ENCODE measurements around the gene LIG1. TPM values are rescaled to one million over a fixed set of nuclear protein-coding genes. Genes with fewer than 3 reads are reported as not detected.
"Not testable (repeated sequence)": the region's sequence is repeated elsewhere in the genome, so short reads cannot be mapped to it uniquely, and the experiment has no call there.

LIG1 gene
- total and polyA plus RNA-seq, 3 donors from 2014 or later: 51.9 to 73.3 (median 69.7) TPM

GRCh38 chr19:48085076-48085475, 85.1 kb downstream of the LIG1 start:
- intact Hi-C loops (cut with DNase I; ENCODE audit: low total_unique reads): no loop called here
- TF ChIP-seq CTCF (IDR thresholded peaks at IDR 0.05) (no peak), POLR2A (IDR thresholded peaks at IDR 0.05) (no peak)
- WGBS, 2 donors: 64 to 71% methylated on average over 3 of the region's 3 CpGs
- no peak for DNase-seq
- Histone ChIP-seq H3K27ac (no peak overlapping the region), H3K4me1 (no peaks in the 10 kb centered on the region), H3K27me3 (no peaks in the 10 kb centered on the region), H3K9me3 (no peaks in the 10 kb centered on the region), H3K36me3 (ENCODE audit: low read depth, missing control alignments) (no peaks in the 10 kb centered on the region), H3K4me3 (no peak overlapping the region)

DNA sequence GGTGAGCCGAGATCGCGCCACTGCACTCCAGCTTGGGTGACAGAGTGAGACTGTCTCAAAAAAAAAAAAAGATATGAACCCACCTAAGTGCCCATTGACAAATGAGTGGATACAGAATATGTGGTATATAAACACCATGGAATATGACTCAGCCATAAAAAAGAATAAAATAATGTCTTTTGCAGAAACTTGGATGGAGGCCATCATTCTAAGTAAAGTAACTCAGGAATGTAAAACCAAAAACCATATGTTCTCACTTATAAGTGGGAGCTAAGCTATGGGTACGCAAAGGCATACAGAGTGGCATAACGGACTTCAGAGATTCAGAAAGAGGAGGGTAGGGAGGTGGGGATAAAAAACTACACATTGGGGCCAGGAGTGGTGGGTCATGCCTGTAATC, 89.0 kb downstream of the LIG1 start:
- no peak for DNase-seq
- no peaks in the 10 kb centered on the region for H3K36me3 ChIP-seq (ENCODE audit: low read depth, missing control alignments)
- no peak for TF ChIP-seq CTCF (IDR thresholded peaks at IDR 0.05)
- TF ChIP-seq POLR2A (IDR thresholded peaks at IDR 0.05): no peak
- no peak overlapping the region for H3K4me3 ChIP-seq
- H3K27ac ChIP-seq: no peak overlapping the region
- H3K9me3 ChIP-seq: no peaks in the 10 kb centered on the region
- WGBS, 2 donors: 92 to 97% methylated on average over 5 of the region's 5 CpGs
- no peaks in the 10 kb centered on the region for H3K27me3 ChIP-seq
- H3K4me1 ChIP-seq: no peaks in the 10 kb centered on the region
- intact Hi-C loops (cut with DNase I; ENCODE audit: low total_unique reads): no loop called here

DNA sequence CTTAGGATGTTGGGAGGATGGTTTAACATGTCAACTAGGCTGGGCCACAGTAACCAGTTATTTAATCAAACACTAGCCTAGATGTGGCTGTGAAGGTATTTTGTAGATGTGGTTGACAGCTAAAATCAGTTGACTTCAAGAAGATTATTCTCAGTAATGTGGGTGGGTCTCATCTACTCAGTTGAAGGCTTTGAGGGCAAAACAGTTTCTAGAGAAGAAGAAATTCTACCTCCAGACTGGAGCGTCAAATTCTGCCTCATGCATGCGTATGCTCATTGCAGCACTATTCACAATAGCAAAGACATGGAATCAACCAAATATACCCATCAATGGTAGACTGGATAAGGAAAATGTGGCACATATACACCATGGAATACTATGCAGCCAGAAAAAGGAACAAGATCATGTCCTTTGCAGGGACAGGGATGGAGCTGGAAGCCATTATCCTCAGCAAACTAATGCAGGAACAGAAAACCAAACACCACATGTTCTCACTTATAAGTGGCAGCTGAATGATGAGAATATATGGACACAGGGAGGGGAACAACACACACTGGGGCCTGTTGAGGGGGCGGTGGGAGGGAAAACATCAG, 99.9 kb downstream of the LIG1 start:
- H3K27ac ChIP-seq; H3K9me3 ChIP-seq; H3K4me3 ChIP-seq; H3K36me3 ChIP-seq (ENCODE audit: low read depth, missing control alignments); H3K4me1 ChIP-seq; intact Hi-C loops (cut with DNase I; ENCODE audit: low total_unique reads); H3K27me3 ChIP-seq; DNase-seq: not testable (repeated sequence)
- 95 to 97% methylated on average over 3 of the region's 3 CpGs for WGBS, 2 donors

DNA sequence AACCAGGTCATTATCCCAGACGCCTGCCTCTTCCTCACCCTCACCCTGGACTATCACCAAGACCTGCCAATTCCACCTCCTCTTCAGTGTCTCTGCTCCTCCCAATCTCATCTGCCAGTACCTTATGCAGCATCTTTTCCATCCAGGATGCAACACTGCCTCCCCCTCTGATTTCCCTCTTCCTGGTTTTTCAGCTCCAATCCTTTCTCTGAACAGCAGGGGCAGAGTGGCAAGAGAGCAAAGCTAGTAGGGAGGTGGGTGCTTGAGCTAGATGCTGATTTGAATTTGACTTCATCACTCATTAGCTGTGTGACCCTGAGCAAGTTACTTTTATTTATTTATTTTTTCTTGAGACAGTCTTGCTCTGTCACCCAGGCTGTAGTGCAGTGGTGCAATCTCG, 100.7 kb downstream of the LIG1 start:
- Histone ChIP-seq H3K4me1 (no peaks in the 10 kb centered on the region), H3K36me3 (ENCODE audit: low read depth, missing control alignments) (no peaks in the 10 kb centered on the region), H3K9me3 (no peaks in the 10 kb centered on the region), H3K27ac (no peak overlapping the region), H3K4me3 (no peak overlapping the region), H3K27me3 (no peaks in the 10 kb centered on the region)
- TF ChIP-seq CTCF (IDR thresholded peaks at IDR 0.05) (no peak), POLR2A (IDR thresholded peaks at IDR 0.05) (no peak)
- 48 to 81% methylated on average over 2 of the region's 2 CpGs for WGBS, 2 donors
- intact Hi-C loops (cut with DNase I; ENCODE audit: low total_unique reads): no loop called here
- no peak for DNase-seq

Other genes starting within 250 kb of the LIG1 start
- under 1 TPM in 1 of 2 donors, not detected in 1; 0.71 TPM for gene BSPH1, start 178.2 kb downstream of the LIG1 start, total RNA-seq
- not detected for gene BSPH1, start 178.2 kb downstream of the LIG1 start, polyA plus RNA-seq (ENCODE audit: insufficient read depth, low read depth, low replicate concordance)
- 1 to 10 TPM in 1 of 2 donors, under 1 TPM in 1; 0.25 to 1.1 TPM for gene ELSPBP1, start 175.7 kb downstream of the LIG1 start, total RNA-seq
- 1.2 TPM for gene ELSPBP1, start 175.7 kb downstream of the LIG1 start, polyA plus RNA-seq (ENCODE audit: insufficient read depth, low read depth, low replicate concordance)
- under 1 TPM in 1 of 2 donors, not detected in 1; 0.43 TPM for gene CABP5, start 126.3 kb downstream of the LIG1 start, total RNA-seq
- not detected for gene CABP5, start 126.3 kb downstream of the LIG1 start, polyA plus RNA-seq (ENCODE audit: insufficient read depth, low read depth, low replicate concordance)
- 10 to 100 TPM; 28.0 to 34.5 TPM for gene PLA2G4C, start 59.5 kb downstream of the LIG1 start, total RNA-seq
- gene PLA2G4C, start 59.5 kb downstream of the LIG1 start, polyA plus RNA-seq (ENCODE audit: insufficient read depth, low read depth, low replicate concordance): 9.6 TPM
- gene ZSWIM9, start 336 bp upstream of the LIG1 start, total RNA-seq: 1 to 10 TPM; 5.8 to 7.2 TPM
- gene ZSWIM9, start 336 bp upstream of the LIG1 start, polyA plus RNA-seq (ENCODE audit: insufficient read depth, low read depth, low replicate concordance): 5.1 TPM
- 10 to 100 TPM; 45.4 to 68.4 TPM for gene CARD8, start 85.6 kb upstream of the LIG1 start, total RNA-seq
- 53.9 TPM for gene CARD8, start 85.6 kb upstream of the LIG1 start, polyA plus RNA-seq (ENCODE audit: insufficient read depth, low read depth, low replicate concordance)
- 1 to 10 TPM; 2.4 to 3.9 TPM for gene ZNF114, start 99.7 kb upstream of the LIG1 start, total RNA-seq
- 0.22 TPM for gene ZNF114, start 99.7 kb upstream of the LIG1 start, polyA plus RNA-seq (ENCODE audit: insufficient read depth, low read depth, low replicate concordance)
- gene EMP3, start 155.2 kb upstream of the LIG1 start, total RNA-seq: 10 to 100 TPM; 28.6 to 31.3 TPM
- gene EMP3, start 155.2 kb upstream of the LIG1 start, polyA plus RNA-seq (ENCODE audit: insufficient read depth, low read depth, low replicate concordance): 88.3 TPM
- gene TMEM143, start 193.6 kb upstream of the LIG1 start, total RNA-seq: 10 to 100 TPM; 14.1 to 22.9 TPM
- gene TMEM143, start 193.6 kb upstream of the LIG1 start, polyA plus RNA-seq (ENCODE audit: insufficient read depth, low read depth, low replicate concordance): 5.0 TPM
- 10 to 100 TPM; 21.8 to 26.1 TPM for gene SYNGR4, start 194.0 kb upstream of the LIG1 start, total RNA-seq
- 112 TPM for gene SYNGR4, start 194.0 kb upstream of the LIG1 start, polyA plus RNA-seq (ENCODE audit: insufficient read depth, low read depth, low replicate concordance)
- 100 to 1,000 TPM; 149 to 155 TPM for gene KDELR1, start 221.2 kb upstream of the LIG1 start, total RNA-seq
- 187 TPM for gene KDELR1, start 221.2 kb upstream of the LIG1 start, polyA plus RNA-seq (ENCODE audit: insufficient read depth, low read depth, low replicate concordance)
- 1 to 10 TPM; 2.4 to 2.7 TPM for gene GRIN2D, start 223.3 kb upstream of the LIG1 start, total RNA-seq
- 1.4 TPM for gene GRIN2D, start 223.3 kb upstream of the LIG1 start, polyA plus RNA-seq (ENCODE audit: insufficient read depth, low read depth, low replicate concordance)